NB4 (cell line): ENCODE measurements around the gene FTSJ3.

ENCODE experiments used
- MAX ChIP-seq: IDR thresholded peaks from 2 replicates; pipeline ENCODE4 v1.6.1; 2011; ENCODE audit warnings: low read depth, low read length
- MYC ChIP-seq: IDR thresholded peaks from 2 replicates; pipeline ENCODE4 v1.6.1; 2011; ENCODE audit warnings: low read depth, low read length
- POLR2A ChIP-seq: IDR thresholded peaks from 2 replicates; pipeline ENCODE4 v1.6.1; 2011; ENCODE audit warnings: mild to moderate bottlenecking; ENCODE audit not compliant: insufficient read length; ENCODE audit errors: extremely low read depth
- TF ChIP-seq, protein P1 (sequence below): IDR thresholded peaks from one replicate; pipeline ENCODE4 v1.5.1; 2012; ENCODE audit warnings: low read depth, low read length

DNA sequence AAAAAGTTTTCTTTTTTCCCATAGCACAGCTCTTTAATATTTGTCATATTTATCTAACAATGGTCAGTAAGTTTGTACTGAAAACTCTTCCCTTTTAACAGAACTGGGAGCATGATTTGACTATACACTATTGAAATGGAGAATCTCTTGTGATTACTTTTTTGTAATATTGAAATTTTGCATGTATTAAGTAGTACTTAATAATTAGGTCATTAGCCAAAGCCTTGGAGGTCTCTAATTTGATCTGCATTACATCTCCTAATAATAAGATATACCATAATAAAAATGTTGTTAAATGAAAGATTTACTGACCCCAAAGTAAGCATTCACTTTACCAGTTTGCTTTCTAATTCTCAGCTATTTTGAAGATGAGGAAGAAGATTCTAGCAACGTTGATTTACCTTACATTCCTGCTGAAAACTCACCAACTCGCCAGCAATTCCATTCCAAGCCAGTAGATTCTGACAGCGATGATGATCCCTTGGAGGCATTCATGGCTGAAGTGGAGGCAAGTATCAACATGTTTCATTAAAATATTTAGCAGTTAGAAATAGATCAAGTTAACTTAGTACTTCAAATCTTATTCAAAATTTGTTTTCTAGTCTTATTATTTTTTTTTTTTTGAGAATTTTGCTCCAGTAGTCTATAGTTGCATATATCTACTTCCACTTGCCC, 35.3 kb downstream of the FTSJ3 start:
- TF ChIP-seq, protein P1, sequence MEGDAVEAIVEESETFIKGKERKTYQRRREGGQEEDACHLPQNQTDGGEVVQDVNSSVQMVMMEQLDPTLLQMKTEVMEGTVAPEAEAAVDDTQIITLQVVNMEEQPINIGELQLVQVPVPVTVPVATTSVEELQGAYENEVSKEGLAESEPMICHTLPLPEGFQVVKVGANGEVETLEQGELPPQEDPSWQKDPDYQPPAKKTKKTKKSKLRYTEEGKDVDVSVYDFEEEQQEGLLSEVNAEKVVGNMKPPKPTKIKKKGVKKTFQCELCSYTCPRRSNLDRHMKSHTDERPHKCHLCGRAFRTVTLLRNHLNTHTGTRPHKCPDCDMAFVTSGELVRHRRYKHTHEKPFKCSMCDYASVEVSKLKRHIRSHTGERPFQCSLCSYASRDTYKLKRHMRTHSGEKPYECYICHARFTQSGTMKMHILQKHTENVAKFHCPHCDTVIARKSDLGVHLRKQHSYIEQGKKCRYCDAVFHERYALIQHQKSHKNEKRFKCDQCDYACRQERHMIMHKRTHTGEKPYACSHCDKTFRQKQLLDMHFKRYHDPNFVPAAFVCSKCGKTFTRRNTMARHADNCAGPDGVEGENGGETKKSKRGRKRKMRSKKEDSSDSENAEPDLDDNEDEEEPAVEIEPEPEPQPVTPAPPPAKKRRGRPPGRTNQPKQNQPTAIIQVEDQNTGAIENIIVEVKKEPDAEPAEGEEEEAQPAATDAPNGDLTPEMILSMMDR, result no peak
- TF ChIP-seq POLR2A (no peak), MYC (no peak), MAX (no peak)
